Thyroid gland (tissue), 4 donors: Measurements from ENCODE around the gene BRINP1. TPM values are rescaled to one million over a fixed set of nuclear protein-coding genes. Genes with fewer than 3 reads are reported as not detected.
A peak's percentile ranks its signal among the peaks of the same experiment; 100 is the strongest.

Experiments
- DNase-seq, 2 donors: peaks; one replicate each; pipeline ENCODE4 v3.0.0-alpha.2; 2019
- H3K27ac ChIP-seq, 3 donors: fragments of 200-600 bp; sonication (generic); 1 replicate in 2 of 3; 2 replicates in 1 of 3; pipeline ENCODE4 v1.5.1; 2016 to 2019; ENCODE audit warnings: mild to moderate bottlenecking in 1 of 3, moderate library complexity in 1 of 3
- H3K27me3 ChIP-seq: fragments of 200-600 bp; sonication (generic); one replicate; pipeline ENCODE4 v1.5.1; 2019
- H3K36me3 ChIP-seq, 2 donors: fragments of 200-600 bp; sonication (generic); one replicate each; pipeline ENCODE4 v1.5.1; 2016 to 2019
- H3K4me1 ChIP-seq, 2 donors: fragments of 200-600 bp; sonication (generic); one replicate each; pipeline ENCODE4 v1.5.1; 2017 to 2019
- H3K4me3 ChIP-seq, 3 donors: fragments of 200-600 bp; sonication (generic); replicated peaks in 1 of 3; 1 replicate in 2 of 3; 2 replicates in 1 of 3; pipeline ENCODE4 v1.5.1; 2016; ENCODE audit warnings: mild to moderate bottlenecking in 1 of 3
- H3K9me3 ChIP-seq: fragments of 200-600 bp; sonication (generic); one replicate; pipeline ENCODE4 v1.5.1; 2017
- CTCF ChIP-seq, 6 experiments: fragments of 200-600 bp in 3 of 6; fragments of 450-650 bp in 3 of 6; sonication (generic) in 3 of 6; IDR thresholded peaks; one replicate each; pipeline ENCODE4 v1.5.1; 2016 to 2019; ENCODE audit warnings: antibody characterized with exemption in 6 of 6, mild to moderate bottlenecking in 2 of 6, inconsistent platforms in 1 of 6, moderate library complexity in 1 of 6
- POLR2A ChIP-seq, 2 donors: fragments of 450-650 bp; IDR thresholded peaks; one replicate each; pipeline ENCODE4 v1.6.1; 2017; ENCODE audit warnings: antibody characterized with exemption in 2 of 2, mild to moderate bottlenecking in 2 of 2, moderate library complexity in 1 of 2
- WGBS, 2 donors: methylation state at CpG; one replicate each; pipeline ENCODE4 v1.1.5; 2017; 5-methylcytosine and 5-hydroxymethylcytosine counted together
- intact Hi-C: fragments of 100-400 bp; cut with DNase I; formaldehyde crosslinking; loops from one replicate; pipeline ENCODE4 v1.15.1; 2023
- total RNA-seq, 4 donors: library from RNA; depleted of rRNA; stranded (reverse); fragments of >200 nt; gene quantifications; one replicate each; pipeline ENCODE4 v1.2.3, GENCODE V29; 2016

The BRINP1 gene
- total RNA-seq, 4 donors from 2014 or later = 0.67 to 1.1 (median 0.93) TPM; not detected in 1

GRCh38 chr9:119283078-119283794, 86.0 kb downstream of the BRINP1 start:
- no peak overlapping the region for H3K4me3 ChIP-seq
- H3K27me3 ChIP-seq = no peaks in the 10 kb centered on the region
- H3K4me1 ChIP-seq = peaks cover 0 to 3% of the 10 kb centered on the region in 2 donors
- DNase-seq = peak; percentile 49 to 75
- H3K9me3 ChIP-seq = no peaks in the 10 kb centered on the region
- TF ChIP-seq CTCF (IDR thresholded peaks at IDR 0.05) = no peak
- no peak for TF ChIP-seq POLR2A (IDR thresholded peaks at IDR 0.05)
- H3K36me3 ChIP-seq = no peaks in the 10 kb centered on the region
- H3K27ac ChIP-seq = no peak overlapping the region
- 48 to 53% methylated on average over 18 of the region's 18 CpGs for WGBS, 2 donors
- intact Hi-C loops = no loop called here

GRCh38 chr9:119282476-119283077, 86.7 kb downstream of the BRINP1 start:
- no peaks in the 10 kb centered on the region for H3K36me3 ChIP-seq
- no peak overlapping the region for H3K4me3 ChIP-seq
- H3K9me3 ChIP-seq = no peaks in the 10 kb centered on the region
- intact Hi-C loops = no loop called here
- peaks cover 0 to 3% of the 10 kb centered on the region in 2 donors for H3K4me1 ChIP-seq
- H3K27ac ChIP-seq = no peak overlapping the region
- TF ChIP-seq CTCF (IDR thresholded peaks at IDR 0.05) = no peak
- no peak for TF ChIP-seq POLR2A (IDR thresholded peaks at IDR 0.05)
- WGBS, 2 donors = 62 to 77% methylated on average over 6 of the region's 6 CpGs
- no peaks in the 10 kb centered on the region for H3K27me3 ChIP-seq
- DNase-seq = no peak

GRCh38 chr9:119280740-119281485, 88.3 kb downstream of the BRINP1 start:
- WGBS, 2 donors = 93 to 100% methylated on average over 1 of the region's 1 CpG
- Histone ChIP-seq H3K27ac (no peak overlapping the region), H3K36me3 (no peaks in the 10 kb centered on the region), H3K27me3 (no peaks in the 10 kb centered on the region), H3K9me3 (no peaks in the 10 kb centered on the region), H3K4me1 (peaks cover 0 to 3% of the 10 kb centered on the region in 2 donors), H3K4me3 (no peak overlapping the region)
- no peak for TF ChIP-seq POLR2A (IDR thresholded peaks at IDR 0.05)
- no peak for TF ChIP-seq CTCF (IDR thresholded peaks at IDR 0.05)
- intact Hi-C loops = no loop called here
- DNase-seq = no peak

DNA sequence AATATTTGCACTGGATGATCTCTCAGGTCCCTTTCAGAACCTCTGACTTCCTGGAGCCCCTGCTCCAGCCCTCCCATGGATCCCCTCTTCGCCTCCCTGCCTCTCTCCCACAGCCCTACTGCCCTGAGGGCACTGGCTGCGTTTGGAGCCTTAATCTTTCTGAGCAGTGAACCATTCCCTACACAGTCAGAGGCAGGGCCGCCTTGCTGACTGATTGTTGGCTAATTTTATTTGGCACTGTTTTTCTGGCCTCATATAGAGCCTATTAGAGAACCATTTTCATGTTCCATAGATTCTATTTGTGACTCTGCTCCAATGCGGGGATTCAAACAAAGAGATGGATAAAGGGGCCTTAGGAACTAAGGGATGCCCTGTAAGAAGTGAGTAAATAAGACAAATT, 91.1 kb downstream of the BRINP1 start:
- no peaks in the 10 kb centered on the region for H3K27me3 ChIP-seq
- 67 to 74% methylated on average over 4 of the region's 4 CpGs for WGBS, 2 donors
- no peak for DNase-seq
- no peak overlapping the region for H3K4me3 ChIP-seq
- H3K4me1 ChIP-seq = peaks cover 6 to 11% of the 10 kb centered on the region in 2 donors
- intact Hi-C loops = no loop called here
- no peaks in the 10 kb centered on the region for H3K36me3 ChIP-seq
- H3K9me3 ChIP-seq = no peaks in the 10 kb centered on the region
- no peak overlapping the region for H3K27ac ChIP-seq
- TF ChIP-seq CTCF (IDR thresholded peaks at IDR 0.05) (no peak), POLR2A (IDR thresholded peaks at IDR 0.05) (no peak)
